Esophagus squamous epithelium (tissue), 4 donors: ENCODE data around the gene SPTBN4.

Experiments
- CTCF ChIP-seq, 6 experiments: fragments of 450-650 bp in 4 of 6; fragments of 200-600 bp in 2 of 6; sonication (generic) in 2 of 6; IDR thresholded peaks; one replicate each; pipeline ENCODE4 v1.5.1; 2016 to 2019; ENCODE audit warnings: antibody characterized with exemption in 6 of 6, mild to moderate bottlenecking in 4 of 6, moderate library complexity in 4 of 6
- POLR2A ChIP-seq, 4 donors: fragments of 450-650 bp; IDR thresholded peaks; one replicate each; pipeline ENCODE4 v1.6.1; 2017; ENCODE audit warnings: antibody characterized with exemption in 4 of 4, mild to moderate bottlenecking in 4 of 4, moderate library complexity in 3 of 4

DNA sequence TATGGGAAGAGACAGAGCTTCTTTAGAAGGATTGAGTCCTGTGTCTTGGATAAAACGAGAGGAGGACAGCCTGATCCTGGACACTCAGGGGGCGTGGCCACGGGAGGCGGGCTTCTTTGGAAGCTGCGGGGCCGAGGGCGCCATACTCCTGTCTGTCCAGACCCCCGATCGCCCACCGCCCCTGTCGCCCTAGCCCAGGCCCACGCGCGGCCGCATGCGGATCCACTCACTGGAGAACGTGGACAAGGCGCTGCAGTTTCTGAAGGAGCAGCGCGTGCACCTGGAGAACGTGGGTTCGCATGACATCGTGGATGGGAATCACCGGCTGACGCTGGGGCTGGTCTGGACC lies 23.1 kb downstream of the SPTBN4 start:
- TF ChIP-seq CTCF (IDR thresholded peaks at IDR 0.05) (no peak), POLR2A (IDR thresholded peaks at IDR 0.05) (no peak)
